H1 (cell line): ENCODE measurements around the gene RUFY4. TPM values are rescaled to one million over a fixed set of nuclear protein-coding genes. Genes with fewer than 3 reads are reported as not detected.

ENCODE experiments used
- CHD1 ChIP-seq: IDR thresholded peaks from 2 replicates; pipeline ENCODE4 v1.6.1; 2012; ENCODE audit warnings: low read depth, low read length, improper control_type of control experiment
- CHD2 ChIP-seq: IDR thresholded peaks from 2 replicates; pipeline ENCODE4 v1.6.1; 2012; ENCODE audit warnings: low read length, improper control_type of control experiment
- GTF2F1 ChIP-seq: IDR thresholded peaks from 2 replicates; pipeline ENCODE4 v1.6.1; 2012; ENCODE audit warnings: low read depth, low read length, improper control_type of control experiment, borderline replicate concordance
- RXRA ChIP-seq: IDR thresholded peaks from 2 replicates; pipeline ENCODE4 v1.6.1; 2011; ENCODE audit warnings: low read depth, mild to moderate bottlenecking, low read length, moderate library complexity; ENCODE audit not compliant: insufficient read depth
- YY1 ChIP-seq: IDR thresholded peaks from 2 replicates; pipeline ENCODE4 v1.6.1; 2011; ENCODE audit warnings: low read depth, mild to moderate bottlenecking, low read length
- polyA plus RNA-seq, 7 experiments: library from polyadenylated mRNA; depleted of rRNA in 3 of 7; stranded (reverse) in 5 of 7; unstranded in 2 of 7; fragments of >200 nt in 5 of 7; fragments of 200-250 nt in 2 of 7; gene quantifications; 1 replicate in 5 of 7; 2 replicates in 1 of 7; 4 replicates in 1 of 7; pipeline versions ENCODE4 v1.2.1 to v1.2.3, GENCODE V29; 2011 to 2013; ENCODE audit warnings: missing spikeins in 2 of 7, mixed read lengths in 2 of 7
- total RNA-seq: library from RNA; stranded (reverse); fragmentation: NEBNext Ultra II Directional; extraction: Animal tissue kit (Norgen Biotek cat#: 25700); gene quantifications from 2 replicates; pipeline ENCODE4 v1.2.1, GENCODE V29; 2021
- TF ChIP-seq, protein P1 (sequence below): IDR thresholded peaks from 2 replicates; pipeline ENCODE4 v1.6.1; 2011; ENCODE audit warnings: low read depth, mild to moderate bottlenecking, low read length; ENCODE audit not compliant: insufficient read depth

Gene RUFY4
- total and polyA plus RNA-seq, 2 of the 8 experiments (the other 6 are each of a cell fraction or from before 2014, with no cell fraction given), result 0.32 to 0.38 TPM

DNA sequence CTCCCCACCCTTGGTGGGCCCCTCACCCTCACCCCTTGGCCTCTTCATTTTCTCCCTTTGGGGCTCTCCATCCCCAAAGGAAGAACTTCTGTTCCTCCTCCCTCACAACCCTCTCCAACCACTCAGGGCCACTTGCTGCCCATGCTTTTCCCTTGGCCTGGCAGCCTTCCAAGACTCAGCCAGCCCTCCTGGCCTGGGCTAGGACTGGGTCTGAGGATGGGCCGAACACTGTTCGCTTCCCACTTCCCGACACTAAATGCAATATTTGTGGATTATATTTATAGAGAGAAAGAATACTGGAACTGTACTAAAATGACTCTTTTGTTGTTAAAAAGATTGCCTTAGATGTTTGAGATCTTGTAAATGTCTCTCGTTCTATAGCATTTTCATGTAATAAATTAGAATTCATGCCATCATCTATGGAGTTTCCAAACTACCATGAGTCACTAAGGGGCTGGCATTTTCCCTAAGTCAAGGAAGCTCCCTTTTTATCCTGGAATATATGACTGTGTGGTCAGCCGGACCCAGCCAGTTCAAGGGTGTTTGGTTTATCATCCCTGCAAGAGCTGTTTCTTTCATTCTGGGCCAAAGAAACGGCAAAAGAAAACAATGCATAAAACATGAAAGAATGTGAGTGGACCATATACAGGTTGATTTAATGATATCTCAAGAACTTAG lies 60.5 kb downstream of the RUFY4 start (continued):
- TF ChIP-seq CHD2, result no peak
- no peak for TF ChIP-seq RXRA
- TF ChIP-seq YY1, result no peak
- no peak for TF ChIP-seq CHD1
- TF ChIP-seq, protein P1, sequence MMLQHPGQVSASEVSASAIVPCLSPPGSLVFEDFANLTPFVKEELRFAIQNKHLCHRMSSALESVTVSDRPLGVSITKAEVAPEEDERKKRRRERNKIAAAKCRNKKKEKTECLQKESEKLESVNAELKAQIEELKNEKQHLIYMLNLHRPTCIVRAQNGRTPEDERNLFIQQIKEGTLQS, result no peak
- TF ChIP-seq GTF2F1, result no peak
